H1 (cell line): ENCODE results near the gene APP.

ENCODE experiments used
- CREB1 ChIP-seq: IDR thresholded peaks from 2 replicates; pipeline ENCODE4 v1.6.1; 2012; ENCODE audit warnings: inconsistent platforms
- CTCF ChIP-seq, 3 experiments: IDR thresholded peaks; 1 replicate in 2 of 3; 2 replicates in 1 of 3; pipeline versions ENCODE4 v1.5.1 to v1.6.1; 2011; ENCODE audit warnings: low read length in 3 of 3, mild to moderate bottlenecking in 3 of 3, inconsistent platforms in 2 of 3, low read depth in 1 of 3, moderate library complexity in 1 of 3; ENCODE audit not compliant: insufficient read depth in 1 of 3; ENCODE audit errors: control extremely low read depth in 1 of 3
- EZH2 ChIP-seq: fragments of 200-600 bp; sonication (generic); IDR thresholded peaks from 2 replicates; pipeline ENCODE4 v1.7.1; 2012; ENCODE audit warnings: low read depth, mild to moderate bottlenecking, moderate library complexity, low read length, inconsistent platforms; ENCODE audit not compliant: severe bottlenecking
- MAFK ChIP-seq: IDR thresholded peaks from 2 replicates; pipeline ENCODE4 v1.6.1; 2012; ENCODE audit warnings: low read depth, mild to moderate bottlenecking, improper control_type of control experiment, low read length
- POLR2A ChIP-seq, 2 experiments: IDR thresholded peaks; 1 replicate in 1 of 2; 2 replicates in 1 of 2; pipeline ENCODE4 v1.6.1; 2011; ENCODE audit warnings: low read depth in 2 of 2, low read length in 2 of 2, mild to moderate bottlenecking in 2 of 2; ENCODE audit errors: control extremely low read depth in 1 of 2
- SIX5 ChIP-seq: IDR thresholded peaks from 2 replicates; pipeline ENCODE4 v1.6.1; 2011; ENCODE audit warnings: mild to moderate bottlenecking, low read depth, low read length
- TBP ChIP-seq: IDR thresholded peaks from 2 replicates; pipeline ENCODE4 v1.6.1; 2011; ENCODE audit warnings: low read depth, low read length, improper control_type of control experiment
- TF ChIP-seq, protein P1 (sequence below): IDR thresholded peaks from 2 replicates; pipeline ENCODE4 v1.6.1; 2012; ENCODE audit warnings: inconsistent platforms

- TF ChIP-seq EZH2 (no peak), TBP (no peak), MAFK (no peak), POLR2A (IDR thresholded peaks at IDR 0.05; ENCODE audit: control extremely low read depth in 1 of 2, low read depth in 2 of 2, low read length in 2 of 2) (peak in 1 of 2 experiments; percentile 64; a peak in 1 of 3 replicates), CTCF (IDR thresholded peaks at IDR 0.05; ENCODE audit: control extremely low read depth in 1 of 3, insufficient read depth in 1 of 3, low read depth in 1 of 3, low read length in 3 of 3) (no peak), SIX5 (no peak), CREB1 (no peak; the same call in 1 of the 2 replicates)
- TF ChIP-seq, protein P1, sequence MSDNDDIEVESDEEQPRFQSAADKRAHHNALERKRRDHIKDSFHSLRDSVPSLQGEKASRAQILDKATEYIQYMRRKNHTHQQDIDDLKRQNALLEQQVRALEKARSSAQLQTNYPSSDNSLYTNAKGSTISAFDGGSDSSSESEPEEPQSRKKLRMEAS: peak; percentile 49; the same call in 1 of the 2 replicates
Measured at GRCh38 chr21:26169611-26170470, 729 bp downstream of the APP start.
